ENCODE results near the gene WBP2NL.

Gene WBP2NL

DNA sequence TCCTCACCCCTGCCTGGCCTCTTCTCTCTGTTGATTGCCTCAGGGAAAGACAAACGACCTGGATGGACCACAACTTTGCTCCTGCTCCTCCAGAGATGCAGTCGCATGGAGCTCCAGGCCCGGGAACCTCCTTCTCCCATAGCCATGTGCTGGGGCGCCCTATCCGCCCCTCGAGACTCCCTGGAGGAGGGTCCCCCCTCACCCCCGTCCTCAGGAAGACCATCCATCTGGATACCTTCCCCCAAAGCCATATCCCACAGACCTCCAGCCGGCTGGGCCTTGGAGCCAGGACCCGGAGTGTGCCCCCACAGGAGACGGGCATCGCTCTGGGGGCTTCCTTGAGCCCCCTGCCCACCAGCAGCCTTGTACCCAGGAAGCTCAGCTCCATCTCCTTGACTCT, 27.2 kb upstream of the WBP2NL start:
- Mint-ChIP-seq H3K27ac (no peak overlapping the region), H3K27me3 (ENCODE audit: low read depth) (peaks cover 24% of the 10 kb centered on the region), H3K36me3 (ENCODE audit: low read depth) (no peaks in the 10 kb centered on the region), H3K4me3 (no peak overlapping the region), H3K4me1 (ENCODE audit: low read depth) (peaks cover 14% of the 10 kb centered on the region), H3K9me3 (no peaks in the 10 kb centered on the region)

DNA sequence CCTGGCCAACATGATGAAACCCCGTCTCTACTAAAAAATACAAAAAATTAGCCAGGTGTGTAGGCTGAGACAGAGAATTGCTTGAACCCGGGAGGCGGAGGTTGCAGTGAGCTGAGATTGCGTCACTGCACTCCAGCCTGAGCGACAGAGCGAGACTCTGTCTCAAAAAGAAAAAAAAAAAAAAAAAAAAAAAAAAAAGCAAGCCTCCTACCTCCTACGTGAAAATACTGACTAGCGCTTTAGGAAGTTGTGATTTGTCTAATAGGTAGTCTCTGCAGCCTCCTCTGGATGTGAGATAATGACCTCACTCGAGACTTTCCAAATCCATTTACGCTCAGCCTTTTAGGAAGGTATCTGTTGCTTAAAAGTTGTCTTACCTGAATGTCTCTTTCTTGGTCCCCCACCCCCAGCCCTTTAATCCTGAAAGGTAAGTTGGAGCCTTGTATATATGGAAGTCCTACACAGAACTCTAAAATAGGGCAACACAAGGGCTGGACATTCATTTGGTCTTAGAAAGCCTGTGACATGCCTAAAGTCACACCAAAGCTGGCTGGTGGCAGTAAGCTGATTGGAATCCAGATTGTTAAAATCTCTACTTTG, 23.8 kb upstream of the WBP2NL start:
- Mint-ChIP-seq H3K4me1 (ENCODE audit: low read depth) (peaks cover 15% of the 10 kb centered on the region), H3K36me3 (ENCODE audit: low read depth) (no peaks in the 10 kb centered on the region), H3K27me3 (ENCODE audit: low read depth) (peaks cover 46% of the 10 kb centered on the region), H3K9me3 (no peaks in the 10 kb centered on the region), H3K27ac (no peak overlapping the region), H3K4me3 (no peak overlapping the region)

DNA sequence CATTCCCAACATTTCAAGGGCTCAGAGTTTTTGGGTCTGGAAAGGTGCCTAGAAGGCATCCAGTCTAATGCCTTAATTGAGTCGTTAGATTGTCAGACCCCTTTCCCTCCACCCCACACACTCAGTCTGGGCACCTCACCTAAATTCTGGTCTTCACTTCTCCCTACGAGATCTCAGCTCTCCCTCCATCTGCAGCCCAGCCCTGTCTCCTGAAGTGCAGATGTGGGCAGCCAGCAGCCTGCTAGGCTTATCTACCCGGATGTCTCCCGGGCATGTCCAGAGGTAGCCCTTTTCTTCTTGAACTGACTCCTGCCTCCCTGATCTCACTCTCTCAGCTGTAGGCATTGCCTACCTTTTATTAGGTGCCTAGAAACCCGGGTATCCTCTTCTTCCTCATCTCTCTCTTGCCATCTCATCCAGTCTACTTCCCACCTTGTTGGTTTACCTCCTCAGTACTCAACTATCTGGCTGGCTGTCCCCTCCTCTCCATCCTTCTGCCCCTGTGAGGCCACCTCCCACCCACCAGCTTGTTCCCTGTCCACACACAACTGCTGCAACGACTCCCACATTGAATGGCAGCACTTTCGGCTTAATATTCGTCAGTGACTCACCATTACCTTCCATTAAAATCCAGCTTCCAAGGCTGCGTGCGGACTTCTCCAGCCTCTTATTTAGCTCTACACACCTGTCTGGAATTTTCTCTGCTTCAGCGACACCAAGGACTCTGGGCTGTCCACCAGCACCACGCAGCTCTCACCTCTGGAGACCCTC, 23.1 kb upstream of the WBP2NL start:
- Mint-ChIP-seq H3K36me3 (ENCODE audit: low read depth) (no peaks in the 10 kb centered on the region), H3K27me3 (ENCODE audit: low read depth) (peaks cover 46% of the 10 kb centered on the region), H3K4me1 (ENCODE audit: low read depth) (peaks cover 15% of the 10 kb centered on the region), H3K27ac (peak overlapping the region; percentile 24), H3K9me3 (no peaks in the 10 kb centered on the region), H3K4me3 (peak overlapping the region; percentile 67)

DNA sequence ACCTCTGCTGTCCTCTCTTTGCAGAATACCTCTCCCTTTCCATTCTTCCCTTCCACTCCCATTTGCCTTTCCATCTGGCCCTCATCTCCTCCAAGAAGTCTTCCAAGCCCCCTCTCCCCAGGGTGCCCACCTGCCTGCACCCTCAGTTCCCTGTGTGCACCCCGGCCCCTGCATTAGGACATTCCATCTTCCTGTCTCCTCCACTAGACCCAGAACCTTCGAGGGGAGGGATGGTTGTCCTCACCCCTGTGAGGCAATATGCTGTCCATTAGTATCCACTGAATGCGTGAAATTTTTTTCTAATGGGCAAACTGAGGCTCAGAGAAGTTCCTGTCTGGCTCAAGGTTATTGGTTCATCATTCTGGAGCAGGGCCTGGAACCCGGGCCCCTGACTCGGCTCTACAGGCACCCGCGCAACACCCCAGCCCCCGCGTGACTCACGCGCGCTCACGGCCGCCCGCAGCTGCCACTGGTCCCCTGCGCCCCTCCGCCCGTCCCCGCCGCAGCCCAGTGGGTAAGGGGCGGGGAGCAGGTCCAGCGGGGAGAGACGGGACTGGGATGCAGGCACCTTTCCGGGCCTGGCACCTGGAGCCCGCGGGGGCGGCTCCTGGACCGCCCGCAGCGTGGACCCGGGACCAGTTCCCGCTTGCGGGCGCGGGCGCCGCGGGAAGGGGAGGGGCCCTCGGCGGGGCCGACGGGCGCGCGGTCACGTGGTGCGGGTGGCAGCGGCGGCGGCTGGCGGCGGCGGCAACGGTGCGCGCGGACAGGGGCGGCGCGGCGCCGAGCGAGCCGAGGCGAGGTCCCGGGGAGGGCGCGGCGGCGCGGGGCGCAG, 22.3 kb upstream of the WBP2NL start:
- Mint-ChIP-seq H3K4me3 (peak overlapping the region; percentile 67), H3K27me3 (ENCODE audit: low read depth) (peaks cover 46% of the 10 kb centered on the region), H3K4me1 (ENCODE audit: low read depth) (peaks cover 15% of the 10 kb centered on the region), H3K36me3 (ENCODE audit: low read depth) (no peaks in the 10 kb centered on the region), H3K9me3 (no peaks in the 10 kb centered on the region), H3K27ac (peak overlapping the region; percentile 24)

DNA sequence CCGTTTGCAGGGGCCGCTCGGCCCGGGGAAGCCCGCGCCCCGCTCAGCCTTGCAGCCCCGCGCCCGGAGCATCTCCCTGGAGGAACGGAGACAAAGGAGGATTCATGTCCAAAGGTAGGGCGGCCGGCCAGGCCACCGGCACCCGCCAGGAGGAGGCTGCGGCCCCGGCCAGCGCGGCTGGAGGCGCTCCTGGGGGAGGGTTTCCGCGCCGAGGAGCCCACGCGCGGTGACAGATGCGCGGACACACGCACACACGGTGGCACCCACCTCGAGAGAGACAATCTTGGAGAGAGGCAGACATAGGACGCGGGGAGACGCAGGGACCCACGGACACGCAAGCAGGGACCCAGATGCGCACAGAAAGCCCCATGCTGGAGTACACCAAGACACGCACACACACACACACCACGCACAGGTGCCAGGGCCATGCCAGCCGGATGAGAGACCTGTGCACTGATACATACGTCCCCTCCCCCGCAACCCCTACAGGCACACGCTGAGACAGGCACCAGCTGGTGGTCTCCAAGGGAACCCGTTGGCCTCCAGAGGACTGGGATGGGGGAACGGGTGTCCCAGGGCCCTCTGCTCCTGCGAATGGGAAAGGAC, 21.5 kb upstream of the WBP2NL start:
- Mint-ChIP-seq H3K4me3 (peak overlapping the region; percentile 62), H3K36me3 (ENCODE audit: low read depth) (no peaks in the 10 kb centered on the region), H3K4me1 (ENCODE audit: low read depth) (peaks cover 15% of the 10 kb centered on the region), H3K9me3 (no peaks in the 10 kb centered on the region), H3K27me3 (ENCODE audit: low read depth) (peaks cover 46% of the 10 kb centered on the region), H3K27ac (no peak overlapping the region)

DNA sequence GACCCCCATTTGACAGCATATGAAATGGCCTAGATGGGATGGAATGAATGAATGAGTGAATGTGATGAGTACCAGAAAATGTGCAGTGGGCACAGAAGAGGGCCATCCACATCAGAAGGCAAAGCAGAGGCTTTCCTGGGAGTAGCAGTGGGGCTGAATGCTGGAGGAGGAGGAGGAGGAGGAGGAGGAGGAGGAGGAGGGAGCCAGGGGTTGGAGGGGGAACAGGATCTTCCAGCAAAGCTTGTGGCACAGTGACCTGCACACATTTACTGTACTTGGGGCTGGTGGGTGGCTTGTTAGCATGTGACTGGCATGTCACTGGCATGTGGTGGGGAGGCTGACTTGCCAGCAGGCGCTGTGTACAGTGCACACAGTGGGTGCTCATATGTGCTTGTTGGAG, 19.9 kb upstream of the WBP2NL start:
- H3K27me3 Mint-ChIP-seq (ENCODE audit: low read depth) = peaks cover 41% of the 10 kb centered on the region
- no peak overlapping the region for H3K27ac Mint-ChIP-seq

DNA sequence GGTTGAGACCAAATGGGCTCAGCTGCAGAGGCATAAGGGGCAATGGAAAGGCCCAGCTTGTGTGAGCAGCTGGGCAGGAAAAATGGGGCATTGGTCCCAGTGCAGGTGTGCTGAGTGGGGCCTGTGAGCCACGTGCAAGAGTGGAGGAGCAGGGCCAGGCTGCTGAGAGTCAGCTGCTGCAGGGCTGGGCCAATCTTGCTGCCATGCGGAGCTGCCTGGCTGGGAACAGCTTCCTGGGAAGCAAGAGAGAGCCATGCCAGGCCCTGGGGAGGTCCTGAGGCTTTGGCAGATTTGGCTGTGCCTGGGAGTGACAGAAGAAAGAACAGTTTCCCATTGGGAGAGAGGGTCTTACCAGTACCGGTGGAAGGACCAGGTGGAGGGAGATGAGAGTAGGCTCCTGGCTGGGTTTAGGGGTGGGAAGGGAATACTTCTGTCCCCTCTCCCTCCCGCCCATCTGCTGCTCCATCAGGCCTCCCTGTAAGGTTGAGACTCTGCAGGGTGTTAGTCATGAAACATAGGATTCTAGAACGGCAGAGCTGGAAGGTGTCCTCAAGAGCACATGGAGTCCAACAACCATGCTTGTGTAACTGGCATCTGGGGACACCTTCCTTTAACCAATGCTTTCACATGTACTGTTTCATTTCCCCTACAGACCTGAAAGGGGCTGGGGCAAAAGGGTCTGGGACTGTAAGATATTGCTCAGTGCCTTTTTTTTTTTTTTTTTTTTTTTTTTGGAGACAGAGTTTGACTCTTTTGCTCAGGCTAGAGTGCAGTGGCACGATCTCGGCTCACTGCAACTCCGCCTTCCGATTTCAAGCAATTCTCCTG, 19.0 kb upstream of the WBP2NL start:
- Mint-ChIP-seq H3K4me3 (no peak overlapping the region), H3K27me3 (ENCODE audit: low read depth) (peaks cover 39% of the 10 kb centered on the region), H3K4me1 (ENCODE audit: low read depth) (peaks cover 15% of the 10 kb centered on the region), H3K36me3 (ENCODE audit: low read depth) (no peaks in the 10 kb centered on the region), H3K27ac (no peak overlapping the region), H3K9me3 (no peaks in the 10 kb centered on the region)

More for the DNA sequence above, 19.9 kb upstream of the WBP2NL start:
- H3K4me1 Mint-ChIP-seq (ENCODE audit: low read depth) = peaks cover 15% of the 10 kb centered on the region
- no peak overlapping the region for H3K4me3 Mint-ChIP-seq
- H3K9me3 Mint-ChIP-seq = no peaks in the 10 kb centered on the region
- H3K36me3 Mint-ChIP-seq (ENCODE audit: low read depth) = no peaks in the 10 kb centered on the region

DNA sequence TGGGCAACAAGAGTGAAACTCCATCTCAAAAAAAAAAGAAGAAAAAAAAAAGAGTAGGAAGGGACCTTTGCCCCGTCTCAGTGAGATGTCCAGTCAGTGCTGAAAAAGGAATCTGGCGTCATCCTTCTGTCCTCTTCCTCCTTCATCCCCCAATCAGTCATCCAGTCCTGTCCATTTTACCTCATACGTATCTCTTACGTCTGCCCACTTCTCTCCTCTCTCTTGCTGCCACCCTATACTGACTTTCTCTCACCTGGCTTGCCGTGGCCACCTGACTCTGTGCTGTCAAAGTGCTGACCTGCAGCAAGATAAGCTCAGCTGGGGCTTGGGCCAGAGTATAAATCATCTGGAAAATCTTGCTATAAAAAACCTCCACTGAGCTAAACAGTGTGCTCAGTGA, 15.7 kb upstream of the WBP2NL start:
- no peaks in the 10 kb centered on the region for H3K9me3 Mint-ChIP-seq
- no peak overlapping the region for H3K27ac Mint-ChIP-seq
- no peak overlapping the region for H3K4me3 Mint-ChIP-seq
- H3K4me1 Mint-ChIP-seq (ENCODE audit: low read depth) = no peaks in the 10 kb centered on the region
- peaks cover 13% of the 10 kb centered on the region for H3K27me3 Mint-ChIP-seq (ENCODE audit: low read depth)
- H3K36me3 Mint-ChIP-seq (ENCODE audit: low read depth) = peaks cover 2% of the 10 kb centered on the region

DNA sequence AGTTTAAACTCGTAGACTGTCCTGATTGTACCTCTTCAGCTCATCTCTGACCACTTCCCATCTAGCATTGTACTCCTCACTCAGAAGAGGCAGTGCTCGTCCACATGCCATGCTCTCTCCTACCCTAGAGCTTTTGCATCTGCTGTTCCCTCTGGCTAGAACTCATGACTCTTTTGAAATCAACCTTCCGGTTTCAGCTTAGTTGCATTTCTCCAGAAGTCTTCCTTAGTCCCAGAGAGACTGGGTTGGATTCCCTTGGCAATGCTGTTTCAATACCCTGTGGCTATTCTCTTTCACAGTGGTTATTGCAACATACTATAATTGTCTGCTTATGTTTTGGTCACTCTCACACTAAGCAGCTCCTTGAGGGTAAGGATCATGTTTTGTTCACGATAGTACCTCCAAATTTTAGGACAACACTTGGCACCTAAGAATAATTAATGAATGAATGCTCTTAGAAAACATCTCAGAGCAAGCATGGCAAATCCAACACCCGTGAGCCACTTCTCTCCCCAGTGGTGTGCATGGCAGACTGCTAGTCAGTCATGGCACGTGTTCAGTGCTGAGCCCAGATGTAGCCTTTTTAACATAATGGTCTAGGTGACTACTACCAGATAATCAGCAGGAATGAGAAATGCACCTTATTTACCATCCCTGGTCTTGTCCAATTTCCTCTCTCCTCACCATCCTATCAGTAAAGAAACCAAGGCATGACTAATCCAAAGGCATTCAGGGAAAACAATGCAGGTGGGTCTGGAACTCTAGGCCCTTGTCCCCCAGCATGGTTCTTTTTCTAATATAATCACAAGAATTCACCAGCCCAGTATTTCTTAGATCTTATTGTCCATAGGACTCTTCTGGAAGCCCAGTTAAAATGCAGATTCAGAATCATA, 14.8 kb upstream of the WBP2NL start:
- no peak overlapping the region for H3K4me3 Mint-ChIP-seq
- H3K9me3 Mint-ChIP-seq = no peaks in the 10 kb centered on the region
- H3K4me1 Mint-ChIP-seq (ENCODE audit: low read depth) = no peaks in the 10 kb centered on the region
- peaks cover 4% of the 10 kb centered on the region for H3K27me3 Mint-ChIP-seq (ENCODE audit: low read depth)
- peaks cover 2% of the 10 kb centered on the region for H3K36me3 Mint-ChIP-seq (ENCODE audit: low read depth)
- H3K27ac Mint-ChIP-seq = no peak overlapping the region

DNA sequence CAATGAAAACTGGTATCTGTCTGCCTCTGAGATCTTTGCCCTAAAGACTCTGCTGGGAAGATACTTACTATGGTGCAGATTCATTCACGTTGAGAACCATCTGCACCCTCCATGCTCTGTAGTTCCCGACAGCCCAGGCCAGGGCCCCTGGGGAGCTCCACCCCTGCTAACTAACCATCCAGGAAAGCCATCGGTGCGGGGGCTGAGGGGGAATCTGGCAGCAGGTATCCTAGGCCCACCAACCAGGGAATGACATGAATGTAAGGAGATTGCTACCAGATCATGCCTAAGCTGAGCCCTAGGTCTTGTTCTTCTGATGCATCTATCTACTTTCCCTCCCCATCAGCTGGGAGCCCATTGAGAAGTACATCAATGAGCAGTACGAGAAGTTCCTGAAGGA, 11.3 kb upstream of the WBP2NL start:
- H3K4me3 Mint-ChIP-seq = no peak overlapping the region
- no peak overlapping the region for H3K27ac Mint-ChIP-seq
- H3K4me1 Mint-ChIP-seq (ENCODE audit: low read depth) = no peaks in the 10 kb centered on the region
- no peaks in the 10 kb centered on the region for H3K9me3 Mint-ChIP-seq
- peaks cover 2% of the 10 kb centered on the region for H3K36me3 Mint-ChIP-seq (ENCODE audit: low read depth)
- no peaks in the 10 kb centered on the region for H3K27me3 Mint-ChIP-seq (ENCODE audit: low read depth)

DNA sequence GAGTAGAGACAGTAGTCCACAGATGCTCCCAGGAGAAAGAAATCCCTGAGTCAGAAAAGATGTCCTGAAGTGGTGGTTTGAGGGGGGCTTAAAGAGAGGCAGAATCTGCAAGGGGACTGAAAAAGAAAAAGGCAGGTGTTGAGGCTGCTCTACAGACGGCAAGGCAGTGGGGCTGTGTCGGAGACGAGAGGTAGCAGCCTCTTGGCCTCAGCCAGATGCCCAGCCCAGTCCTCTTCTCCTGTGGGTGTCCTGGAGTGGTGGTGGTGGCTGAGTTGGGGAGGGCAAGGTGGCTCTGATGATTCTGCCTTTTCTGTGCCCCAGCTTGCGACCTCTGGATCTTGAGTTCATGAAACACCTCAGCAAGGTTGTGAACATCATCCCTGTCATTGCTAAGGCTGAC, 9.3 kb upstream of the WBP2NL start:
- Mint-ChIP-seq H3K27ac (no peak overlapping the region), H3K4me1 (ENCODE audit: low read depth) (no peaks in the 10 kb centered on the region), H3K4me3 (no peak overlapping the region), H3K27me3 (ENCODE audit: low read depth) (no peaks in the 10 kb centered on the region), H3K36me3 (ENCODE audit: low read depth) (peaks cover 4% of the 10 kb centered on the region), H3K9me3 (no peaks in the 10 kb centered on the region)

DNA sequence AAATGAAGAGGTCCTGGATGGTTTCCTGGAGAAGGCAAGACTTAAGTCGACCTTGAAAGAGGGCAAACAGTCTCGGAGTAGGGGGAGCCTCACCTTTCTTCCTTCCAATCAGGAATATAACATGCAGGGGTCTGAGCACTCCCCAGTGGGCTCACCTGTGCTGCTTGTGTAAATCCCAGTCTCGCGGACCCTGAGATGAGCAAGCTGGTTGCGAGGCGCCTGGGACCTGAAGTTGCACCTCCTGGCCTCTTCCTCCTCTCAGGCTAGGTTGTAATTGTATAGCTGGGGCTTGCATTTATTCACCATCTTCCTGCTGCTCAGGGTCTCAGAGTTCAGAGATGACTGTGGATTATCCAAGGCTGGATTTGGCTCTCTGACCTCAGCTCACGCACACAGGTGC, 7.5 kb upstream of the WBP2NL start:
- no peaks in the 10 kb centered on the region for H3K9me3 Mint-ChIP-seq

DNA sequence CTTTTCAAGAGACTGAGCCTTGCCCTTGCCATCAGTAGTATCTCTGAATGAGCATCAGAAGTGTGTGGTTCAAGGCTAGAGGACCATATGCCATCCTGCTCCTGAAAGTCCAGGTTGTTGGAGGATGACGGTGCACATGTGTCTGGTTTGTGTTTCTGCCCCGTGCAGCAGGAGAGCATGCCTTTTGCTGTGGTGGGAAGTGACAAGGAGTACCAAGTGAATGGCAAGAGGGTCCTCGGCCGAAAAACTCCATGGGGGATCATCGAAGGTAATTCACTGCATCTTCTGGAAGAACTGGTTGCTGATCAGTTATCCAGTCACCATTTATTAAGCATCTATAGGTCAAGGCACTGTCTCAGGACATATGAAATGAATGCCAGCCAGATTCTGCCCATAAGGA, 6.1 kb upstream of the WBP2NL start:
- no peak overlapping the region for H3K4me3 Mint-ChIP-seq
- H3K27me3 Mint-ChIP-seq (ENCODE audit: low read depth) = no peaks in the 10 kb centered on the region
- H3K4me1 Mint-ChIP-seq (ENCODE audit: low read depth) = peaks cover 6% of the 10 kb centered on the region
- H3K27ac Mint-ChIP-seq = no peak overlapping the region
- H3K36me3 Mint-ChIP-seq (ENCODE audit: low read depth) = peaks cover 10% of the 10 kb centered on the region
- no peaks in the 10 kb centered on the region for H3K9me3 Mint-ChIP-seq

More for the DNA sequence above, 7.5 kb upstream of the WBP2NL start:
- no peak overlapping the region for H3K27ac Mint-ChIP-seq
- peaks cover 6% of the 10 kb centered on the region for H3K4me1 Mint-ChIP-seq (ENCODE audit: low read depth)
- H3K27me3 Mint-ChIP-seq (ENCODE audit: low read depth) = no peaks in the 10 kb centered on the region
- peaks cover 8% of the 10 kb centered on the region for H3K36me3 Mint-ChIP-seq (ENCODE audit: low read depth)
- H3K4me3 Mint-ChIP-seq = no peak overlapping the region
